T-helper 9 cell (primary cell): Measurements from ENCODE around the gene NUS1.
"Not testable (repeated sequence)": the region's sequence is repeated elsewhere in the genome, so short reads cannot be mapped to it uniquely, and the experiment has no call there.

Experiments used
- DNase-seq: peaks from one replicate; pipeline ENCODE4 v3.0.0-alpha.2; 2020

NUS1 gene

DNA sequence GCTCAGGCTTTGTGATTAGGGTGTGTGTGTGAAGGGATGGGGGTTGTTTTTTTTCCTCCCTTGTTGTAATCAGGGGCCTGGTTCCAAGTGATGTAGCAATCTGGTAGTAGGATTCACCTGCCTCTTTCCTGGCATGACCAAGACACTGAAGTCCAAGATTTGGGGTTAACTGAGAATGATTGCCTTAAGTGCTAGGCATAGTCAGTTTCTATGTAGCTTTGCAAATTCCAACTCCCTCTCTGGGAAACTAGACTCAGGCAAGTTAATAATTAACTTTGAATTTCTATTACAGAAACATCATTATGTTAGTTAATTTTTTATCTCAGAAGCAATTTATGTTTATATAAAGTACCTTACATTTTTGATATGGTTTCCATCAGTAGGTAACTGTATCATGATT, 43.6 kb downstream of the NUS1 start:
- no peak for DNase-seq

GRCh38 chr6:117721520-117721919, 46.3 kb downstream of the NUS1 start:
- DNase-seq: not testable (repeated sequence)

DNA sequence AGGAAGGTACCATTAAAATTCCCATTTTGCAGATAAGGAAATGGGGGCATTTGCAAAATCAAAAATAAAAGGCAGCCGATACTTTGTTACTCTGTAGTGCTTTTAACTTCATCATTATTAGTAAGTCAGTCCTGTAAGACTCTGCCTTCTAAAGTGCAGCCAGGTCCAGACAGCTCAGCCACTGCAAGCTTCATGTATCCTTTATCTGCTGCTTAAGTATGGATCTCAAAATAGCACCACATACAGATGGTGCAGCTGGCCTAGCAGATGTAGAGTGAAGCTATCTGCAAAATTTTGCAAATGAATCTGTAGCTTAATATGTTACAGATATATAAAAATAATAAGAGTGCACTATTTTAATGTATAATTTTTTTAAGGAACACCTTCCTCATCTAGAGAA, 53.4 kb downstream of the NUS1 start:
- DNase-seq: no peak

GRCh38 chr6:117729613-117730012, 54.3 kb downstream of the NUS1 start:
- DNase-seq: no peak

- DNase-seq: no peak
Observed at GRCh38 chr6:117733341-117733740, 58.1 kb downstream of the NUS1 start.

GRCh38 chr6:117739869-117740268, 64.6 kb downstream of the NUS1 start:
- no peak for DNase-seq

GRCh38 chr6:117740605-117741004, 65.3 kb downstream of the NUS1 start:
- DNase-seq: no peak

DNA sequence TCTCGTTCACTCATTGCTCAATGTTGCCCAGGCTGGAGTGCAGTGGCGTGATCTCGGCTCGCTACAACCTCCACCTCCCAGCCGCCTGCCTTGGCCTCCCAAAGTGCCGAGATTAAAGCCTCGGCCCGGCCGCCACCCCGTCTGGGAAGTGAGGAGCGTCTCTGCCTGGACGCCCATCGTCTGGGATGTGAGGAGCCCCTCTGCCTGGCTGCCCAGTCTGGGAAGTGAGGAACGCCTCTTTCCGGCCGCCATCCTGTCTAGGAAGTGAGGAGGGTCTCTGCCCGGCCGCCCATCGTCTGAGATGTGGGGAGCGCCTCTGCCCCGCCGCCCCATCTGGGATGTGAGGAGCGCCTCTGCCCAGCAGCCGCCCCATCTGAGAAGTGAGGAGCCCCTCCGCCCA, 75.4 kb downstream of the NUS1 start:
- DNase-seq: not testable (repeated sequence)
